ENCODE results near the gene TCL1A.

Gene TCL1A

DNA sequence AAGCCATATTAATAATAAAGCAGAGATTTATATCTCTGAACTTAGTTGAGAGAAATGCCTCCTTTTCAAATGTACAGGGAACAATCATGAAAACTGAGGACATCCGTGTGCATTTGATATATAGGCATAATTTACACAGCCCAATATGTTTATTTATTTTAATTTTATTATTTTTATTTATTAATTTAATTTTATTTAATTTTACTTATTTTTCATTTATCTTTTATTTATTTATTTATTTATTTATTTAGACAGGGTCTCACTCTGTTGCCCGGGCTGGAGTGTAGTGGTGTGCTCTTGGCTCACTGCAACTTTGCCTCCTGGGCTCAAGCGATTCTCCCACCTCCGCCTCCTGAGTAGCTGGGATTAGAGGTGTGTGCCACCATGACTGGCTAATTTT, 8.4 kb downstream of the TCL1A start:
- DNase-seq (ENCODE audit: low read depth in 2 of 2), result no peak

DNA sequence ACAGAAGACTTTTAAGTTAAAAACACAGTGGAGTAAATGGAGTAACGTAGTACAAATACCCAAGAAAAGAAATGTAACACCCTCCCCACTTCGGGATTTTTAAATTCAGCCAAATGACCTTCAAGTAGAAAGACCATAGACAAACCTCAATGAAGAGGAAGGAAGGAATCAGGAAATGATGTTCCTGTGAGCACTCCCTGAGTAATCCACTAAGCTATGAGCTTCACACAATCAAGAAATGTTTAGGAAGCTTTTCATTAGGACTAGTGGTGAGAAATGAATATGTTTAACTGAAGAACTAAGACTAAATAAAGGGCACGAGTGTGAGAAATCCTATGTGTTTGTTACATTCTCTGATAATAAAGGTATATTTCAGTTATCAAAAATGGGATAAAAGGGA, 10.1 kb downstream of the TCL1A start:
- no peak for DNase-seq (ENCODE audit: low read depth in 2 of 2)

DNA sequence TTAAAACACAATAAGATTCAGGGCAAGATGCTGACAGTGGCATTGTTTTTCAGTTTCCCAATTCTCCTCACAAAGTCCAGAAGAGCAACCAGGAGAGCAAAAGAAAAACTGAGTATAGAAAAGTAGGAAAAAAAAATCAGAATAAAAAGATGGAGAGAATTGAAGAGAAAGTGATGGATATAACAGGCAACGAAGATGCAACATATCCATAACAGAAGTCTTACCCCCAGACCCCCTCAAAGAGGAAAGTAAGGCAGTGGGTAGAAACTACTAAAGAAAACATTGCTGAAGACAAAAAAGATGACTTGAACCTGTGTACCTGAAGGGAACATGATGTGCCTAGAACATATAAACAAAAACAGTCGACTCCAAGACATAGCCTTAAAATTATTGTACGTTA, 10.6 kb downstream of the TCL1A start:
- no peak for DNase-seq (ENCODE audit: low read depth in 2 of 2)

DNA sequence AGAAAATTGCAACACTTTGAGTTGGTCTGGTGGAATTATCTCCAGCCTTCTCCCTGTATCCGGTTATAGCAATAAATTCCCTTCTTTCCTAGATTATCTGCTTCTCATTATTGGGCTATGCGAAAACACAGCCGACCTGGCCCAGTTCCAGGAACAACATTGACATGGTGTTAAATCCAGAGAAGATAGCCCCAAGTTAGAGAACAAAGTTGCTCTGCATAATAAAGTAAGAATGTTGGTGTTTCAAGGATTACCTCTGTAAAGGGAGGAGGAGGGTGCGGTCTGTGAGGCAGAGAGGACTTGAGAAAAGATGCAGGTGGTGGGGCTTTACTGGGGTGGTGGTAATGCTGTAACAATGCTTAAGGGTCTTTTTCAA, 12.1 kb downstream of the TCL1A start:
- DNase-seq (ENCODE audit: low read depth in 2 of 2), result no peak

DNA sequence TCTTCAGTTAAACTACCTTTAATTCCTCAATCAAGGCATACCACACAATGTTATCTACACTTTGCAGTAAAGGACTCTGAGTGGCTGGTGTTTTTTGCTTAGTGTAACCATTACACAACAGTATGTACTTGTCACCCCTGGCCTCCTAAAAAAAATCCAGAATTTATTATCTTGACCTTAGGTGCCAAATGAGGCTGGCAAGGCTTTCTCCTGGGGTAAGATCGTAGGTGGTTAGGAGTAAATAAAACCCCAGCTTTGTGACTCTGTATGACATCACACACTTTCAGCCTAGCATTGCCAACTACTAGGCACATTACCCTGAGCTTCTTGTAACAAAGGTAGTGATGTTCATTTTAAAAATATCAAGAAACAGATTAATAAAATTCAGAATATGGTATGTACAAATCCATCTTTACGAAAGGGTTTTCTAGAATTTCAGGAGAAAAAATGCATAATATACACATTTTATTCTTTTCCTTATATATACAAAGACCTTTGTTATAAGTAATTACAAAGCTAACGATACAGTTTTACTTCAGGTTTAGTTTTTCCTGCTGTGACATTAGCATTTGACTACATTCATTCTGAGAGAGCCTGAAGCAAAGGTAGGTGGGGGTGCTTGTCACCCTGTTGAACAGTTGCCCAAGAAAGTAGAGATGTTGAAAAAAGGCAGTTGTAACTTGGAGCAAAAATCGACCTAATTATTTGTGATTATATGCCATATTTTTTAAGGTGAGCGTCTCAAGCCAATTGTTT, 13.5 kb downstream of the TCL1A start:
- DNase-seq (ENCODE audit: low read depth in 2 of 2), result no peak

DNA sequence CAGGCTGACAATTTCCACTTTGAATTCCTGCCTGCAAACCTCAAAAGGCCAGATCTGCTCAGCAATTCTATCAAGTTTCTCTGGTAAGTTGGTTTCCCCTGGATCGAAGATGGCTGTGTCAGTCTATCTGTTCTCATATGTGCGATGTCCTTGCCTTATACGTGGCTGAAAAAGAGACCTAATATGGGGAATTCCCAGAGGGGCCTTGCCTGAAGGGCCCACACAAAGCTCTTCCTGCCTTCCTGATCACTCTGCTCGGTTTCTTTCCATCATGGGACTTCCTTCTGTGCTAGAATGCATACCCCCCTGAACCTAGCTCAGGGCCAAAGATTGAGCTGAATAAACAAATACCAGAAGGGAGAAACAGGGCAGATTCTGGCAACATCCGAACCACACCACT, 14.5 kb downstream of the TCL1A start:
- DNase-seq (ENCODE audit: low read depth in 2 of 2), result no peak

DNA sequence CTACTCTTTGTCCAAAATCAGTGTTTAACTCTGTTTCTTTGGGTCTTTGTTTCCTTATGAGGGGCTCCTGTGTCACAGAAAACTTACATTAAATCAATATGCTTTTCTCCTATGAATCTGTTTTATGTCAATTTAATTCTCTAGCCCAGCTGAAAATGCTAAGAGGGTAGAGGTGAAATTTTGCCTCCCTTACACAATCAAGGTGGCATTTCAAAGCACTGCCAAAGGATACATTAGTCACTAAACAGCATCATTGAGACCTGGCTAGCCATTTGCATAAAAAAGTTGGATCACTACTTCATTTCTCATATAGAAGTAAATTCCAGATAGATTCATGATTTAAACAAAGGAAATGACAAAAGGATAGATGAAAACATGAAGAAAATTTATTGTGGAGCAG, 15.6 kb downstream of the TCL1A start:
- DNase-seq (ENCODE audit: low read depth in 2 of 2), result no peak

DNA sequence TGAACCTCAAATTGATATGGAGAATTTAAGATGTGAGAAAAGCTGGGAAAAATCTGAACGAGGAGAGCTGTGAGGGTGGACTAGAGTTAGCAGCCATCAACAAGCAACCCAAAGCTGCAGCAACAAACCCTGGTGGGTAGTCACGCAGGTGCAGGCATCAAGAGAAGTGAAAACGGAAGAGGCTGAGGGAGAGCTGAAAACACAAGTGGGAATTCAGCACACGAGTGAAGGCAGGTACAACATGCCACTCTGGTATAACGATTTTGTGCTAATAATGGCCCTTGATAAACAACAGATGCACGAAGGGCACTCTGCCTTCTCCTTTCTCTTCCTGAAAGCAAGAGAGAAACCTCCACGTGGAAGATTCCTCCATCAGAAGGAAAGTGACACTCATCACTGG, 16.2 kb downstream of the TCL1A start:
- no peak for DNase-seq (ENCODE audit: low read depth in 2 of 2)

DNA sequence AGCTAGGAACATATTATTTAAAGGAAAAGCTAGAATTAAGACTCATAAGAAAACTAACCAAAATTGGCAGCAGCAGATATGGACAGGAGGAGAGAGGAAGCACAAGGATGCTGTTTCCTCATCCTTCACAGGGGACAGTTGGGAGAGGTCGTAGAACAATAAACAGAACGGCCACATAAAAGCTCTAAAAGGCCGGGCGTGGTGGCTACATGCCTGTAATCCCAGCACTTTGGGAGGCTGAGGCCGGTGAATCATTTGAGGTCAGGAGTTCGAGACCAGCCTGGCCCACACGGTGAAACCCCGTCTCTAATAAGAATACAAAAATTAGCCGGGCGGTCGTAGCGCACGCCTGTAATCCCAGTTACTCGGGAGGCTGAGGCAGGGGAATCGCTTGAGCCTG, 17.2 kb downstream of the TCL1A start:
- DNase-seq (ENCODE audit: low read depth in 2 of 2), result no peak

DNA sequence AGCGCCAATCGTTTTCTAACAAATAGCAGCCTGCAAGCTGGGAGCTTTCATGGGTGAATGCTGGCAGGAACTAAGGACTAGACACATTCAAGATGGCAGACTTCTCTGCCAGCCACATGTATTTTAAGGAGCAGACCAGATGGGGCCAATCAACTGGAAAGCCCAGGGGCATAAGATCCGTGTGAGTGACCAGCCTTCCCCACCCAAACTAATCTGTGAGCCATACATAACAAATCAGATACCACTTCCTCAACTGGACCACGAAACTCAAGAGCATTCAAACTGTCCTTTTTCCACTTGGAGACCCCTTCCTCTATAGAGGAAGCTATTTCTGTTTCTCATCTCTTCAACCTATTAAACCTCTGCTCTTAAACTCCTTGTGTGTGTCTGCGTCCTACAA, 18.0 kb downstream of the TCL1A start:
- DNase-seq (ENCODE audit: low read depth in 2 of 2), result no peak

DNA sequence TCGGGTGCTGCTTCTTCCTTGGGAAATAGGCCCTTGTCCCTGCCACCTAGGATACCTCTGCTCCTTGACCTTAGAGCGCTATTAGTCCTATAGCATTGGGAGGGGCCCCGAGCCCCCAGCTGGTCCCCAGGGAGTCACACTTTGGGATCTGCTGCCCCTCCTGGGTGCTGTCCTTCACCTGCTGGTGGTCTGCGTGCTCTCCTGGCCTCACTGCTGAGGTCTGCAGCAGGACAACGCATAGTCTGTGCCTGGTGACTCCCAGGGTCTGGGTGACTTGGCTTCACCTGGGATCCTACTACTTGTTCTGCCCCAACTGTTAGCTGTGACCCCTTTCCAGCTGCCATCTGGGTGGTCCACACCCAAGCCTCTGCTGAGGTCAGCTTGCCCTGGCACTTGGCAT, 18.9 kb downstream of the TCL1A start:
- DNase-seq (ENCODE audit: low read depth in 2 of 2), result no peak

DNA sequence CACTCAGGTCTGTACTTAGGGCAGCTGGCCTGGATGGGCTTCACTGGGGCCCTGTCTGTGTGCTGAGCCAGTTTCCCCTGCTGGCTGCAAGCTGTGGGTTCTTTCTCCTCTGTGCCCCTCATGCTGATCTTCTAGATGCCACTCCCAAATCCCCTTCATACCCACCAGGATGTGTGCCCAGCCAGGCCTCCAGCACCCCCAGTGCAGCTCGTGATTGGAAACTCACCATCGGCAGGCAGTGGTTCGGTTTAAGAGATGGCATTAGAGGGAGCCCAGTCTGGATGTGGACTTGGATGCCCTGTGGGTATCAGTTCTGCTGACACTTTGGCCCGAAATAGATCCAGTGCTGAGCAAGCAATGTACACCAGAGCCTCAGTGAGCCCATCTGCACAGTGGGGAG, 21.8 kb downstream of the TCL1A start:
- no peak for DNase-seq (ENCODE audit: low read depth in 2 of 2)

DNA sequence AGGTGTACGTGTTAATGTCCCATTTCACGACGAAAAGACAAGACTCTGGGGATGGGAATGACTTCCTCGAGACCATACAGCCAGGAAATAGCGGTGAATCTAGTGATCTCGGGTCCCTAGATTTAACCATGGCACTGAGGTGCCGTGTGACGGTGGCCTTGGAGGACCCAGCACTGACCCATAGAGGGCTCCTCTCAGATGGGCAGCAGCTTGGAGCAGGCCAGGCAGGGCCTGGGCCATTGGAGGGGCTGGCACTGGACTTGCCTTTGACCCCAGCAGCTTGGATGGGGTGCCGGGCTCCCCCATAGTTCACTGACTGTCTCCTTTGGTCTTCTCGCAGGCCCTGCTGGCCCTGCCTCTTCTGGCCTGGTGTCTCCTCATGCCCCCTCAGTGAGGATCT, 22.3 kb downstream of the TCL1A start:
- no peak for DNase-seq (ENCODE audit: low read depth in 2 of 2)

DNA sequence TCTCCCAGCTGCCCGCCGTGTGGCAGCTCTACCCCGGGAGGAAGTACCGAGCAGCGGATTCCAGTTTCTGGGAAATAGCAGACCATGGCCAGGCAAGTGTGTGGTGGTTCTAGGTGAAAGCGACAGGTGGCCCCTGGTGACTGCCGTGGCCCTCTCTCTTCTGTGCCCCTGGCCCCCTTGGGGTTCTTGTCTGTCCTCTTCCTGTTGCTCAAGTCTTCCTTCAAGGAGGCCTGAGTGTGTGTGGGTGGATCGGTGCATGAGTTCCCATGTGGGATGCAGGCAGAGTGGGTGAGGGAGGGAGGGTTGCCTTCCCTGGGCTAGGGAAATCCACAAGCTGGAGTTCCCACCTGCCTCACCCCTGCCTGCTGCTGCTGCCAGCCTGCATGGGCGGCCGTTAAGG, 23.1 kb downstream of the TCL1A start:
- no peak for DNase-seq (ENCODE audit: low read depth in 2 of 2)

DNA sequence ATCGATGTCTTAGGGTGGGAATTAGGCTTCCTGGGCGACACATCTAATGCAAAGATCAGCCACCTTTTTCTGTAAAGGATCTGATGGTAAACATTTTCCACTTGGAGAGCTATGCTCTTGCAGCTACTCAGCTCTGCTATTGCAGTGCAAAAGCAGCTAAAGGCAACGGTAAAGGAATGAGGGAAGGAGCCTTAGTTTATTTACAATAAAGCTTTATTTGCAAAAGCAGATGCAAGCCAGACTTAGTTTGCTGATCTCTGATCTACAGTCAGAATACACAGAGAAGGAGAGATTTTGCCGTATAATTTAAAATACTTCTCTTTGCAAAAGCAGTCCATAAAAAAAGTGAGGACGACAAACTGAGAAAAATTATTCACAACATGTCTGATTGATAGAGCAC, 24.5 kb downstream of the TCL1A start:
- no peak for DNase-seq (ENCODE audit: low read depth in 2 of 2)

DNA sequence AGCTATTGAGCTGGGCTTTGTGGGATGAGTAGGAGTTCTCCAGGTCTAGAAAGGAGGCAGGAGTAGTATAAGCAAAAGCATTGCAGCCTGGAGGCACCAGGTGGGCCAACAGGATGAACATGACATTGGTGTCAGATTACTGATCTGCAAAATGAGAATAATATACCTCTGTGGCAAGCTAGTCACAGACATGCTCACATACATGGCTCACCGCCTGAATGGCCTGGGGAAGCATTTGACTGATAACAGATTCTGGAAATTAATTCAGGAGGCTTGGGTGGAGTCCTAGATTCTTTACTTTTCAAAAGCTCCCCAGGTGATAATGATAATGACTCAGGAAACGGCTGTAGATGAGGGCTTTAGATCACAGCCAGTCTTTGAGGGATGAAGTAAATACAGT, 27.0 kb downstream of the TCL1A start:
- DNase-seq (ENCODE audit: low read depth in 2 of 2), result no peak

DNA sequence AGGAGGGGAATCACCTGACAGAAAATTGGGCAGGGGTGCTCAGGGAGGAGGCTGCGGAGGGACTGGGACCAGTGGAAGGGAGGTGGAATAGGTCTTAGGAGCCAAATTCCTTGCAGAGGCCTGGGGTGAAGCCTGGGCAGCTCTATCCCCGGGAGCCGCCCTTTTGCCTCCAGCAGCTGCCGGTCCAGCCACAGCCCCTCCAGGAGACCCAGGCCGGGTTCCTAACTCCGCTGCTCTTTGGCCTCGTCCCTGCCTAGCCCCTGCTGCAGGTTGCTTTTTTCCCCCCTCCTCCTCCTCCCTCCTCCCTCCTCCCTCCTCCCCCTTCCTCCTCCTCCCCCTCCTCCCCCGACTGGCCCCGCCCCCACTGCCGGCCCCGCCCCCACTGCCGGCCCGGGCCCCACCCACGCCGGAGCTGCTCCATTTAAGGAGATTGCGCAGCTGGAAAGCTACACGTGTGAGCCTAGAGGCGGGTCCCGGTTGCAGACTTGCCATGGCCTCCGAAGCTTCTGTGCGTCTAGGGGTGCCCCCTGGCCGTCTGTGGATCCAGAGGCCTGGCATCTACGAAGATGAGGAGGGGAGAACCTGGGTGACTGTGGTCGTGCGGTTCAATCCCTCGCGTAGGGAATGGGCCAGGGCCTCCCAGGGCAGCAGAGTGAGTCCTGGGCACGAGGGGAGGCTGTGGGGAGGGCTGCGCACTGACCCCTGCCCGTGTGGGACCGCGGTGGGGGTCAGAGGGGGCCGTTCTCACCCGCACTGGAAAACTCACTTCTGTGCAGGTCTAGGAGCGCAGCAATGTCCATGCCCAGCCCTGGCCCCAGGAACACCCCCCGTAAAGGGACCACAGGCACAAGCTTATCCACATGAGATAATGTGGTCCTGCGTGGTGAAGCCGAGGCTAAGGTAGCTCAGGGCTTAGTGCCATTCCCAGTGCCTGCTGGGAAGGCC, 27.7 kb downstream of the TCL1A start, which contains the start of gene TCL1B:
Gene TCL1B, plus strand, starts transcription at position 449 of the 945 bp plus-strand sequence. Its CDS starts 42 bp downstream, at position 491.
- no peak for DNase-seq (ENCODE audit: low read depth in 2 of 2)

DNA sequence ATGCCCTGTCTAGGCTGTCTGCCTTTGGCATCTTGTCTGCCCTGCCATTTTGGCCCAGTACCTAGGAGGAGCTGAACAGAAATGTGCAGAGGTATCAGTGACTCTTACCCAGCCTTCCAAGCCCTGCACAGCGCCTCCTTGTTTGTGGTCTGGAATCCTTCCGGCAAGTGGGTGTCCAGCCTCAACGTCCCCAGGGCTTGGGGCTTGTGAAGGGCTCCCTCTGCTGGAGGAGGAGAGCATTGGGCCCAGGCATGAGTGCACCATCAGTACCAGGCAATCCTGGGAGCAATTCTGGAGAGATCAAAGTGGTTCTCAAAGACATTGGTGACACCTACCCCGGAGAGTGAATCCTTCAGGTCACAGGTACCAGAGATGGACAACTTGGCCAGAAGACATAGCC, 30.1 kb downstream of the TCL1A start:
- DNase-seq (ENCODE audit: low read depth in 2 of 2), result no peak

DNA sequence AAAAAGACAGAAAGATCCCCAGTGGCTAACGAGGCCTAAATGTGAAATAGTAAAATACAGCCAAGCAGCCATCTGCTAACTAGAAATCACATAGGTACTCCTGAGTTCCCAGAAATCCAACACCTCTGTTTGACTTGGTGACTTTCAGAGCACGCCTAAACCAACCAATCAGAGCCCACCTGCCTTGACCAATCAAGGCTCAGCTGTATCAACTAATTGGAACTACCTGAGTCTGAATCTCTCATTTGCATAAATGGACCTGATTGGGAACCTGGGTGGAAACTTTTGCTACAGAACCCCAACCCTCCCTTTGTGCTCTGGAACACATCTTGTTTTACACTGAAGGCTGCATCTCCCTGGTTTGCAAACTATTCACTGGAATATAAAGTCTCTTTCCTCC, 32.8 kb downstream of the TCL1A start:
- DNase-seq (ENCODE audit: low read depth in 2 of 2), result no peak

DNA sequence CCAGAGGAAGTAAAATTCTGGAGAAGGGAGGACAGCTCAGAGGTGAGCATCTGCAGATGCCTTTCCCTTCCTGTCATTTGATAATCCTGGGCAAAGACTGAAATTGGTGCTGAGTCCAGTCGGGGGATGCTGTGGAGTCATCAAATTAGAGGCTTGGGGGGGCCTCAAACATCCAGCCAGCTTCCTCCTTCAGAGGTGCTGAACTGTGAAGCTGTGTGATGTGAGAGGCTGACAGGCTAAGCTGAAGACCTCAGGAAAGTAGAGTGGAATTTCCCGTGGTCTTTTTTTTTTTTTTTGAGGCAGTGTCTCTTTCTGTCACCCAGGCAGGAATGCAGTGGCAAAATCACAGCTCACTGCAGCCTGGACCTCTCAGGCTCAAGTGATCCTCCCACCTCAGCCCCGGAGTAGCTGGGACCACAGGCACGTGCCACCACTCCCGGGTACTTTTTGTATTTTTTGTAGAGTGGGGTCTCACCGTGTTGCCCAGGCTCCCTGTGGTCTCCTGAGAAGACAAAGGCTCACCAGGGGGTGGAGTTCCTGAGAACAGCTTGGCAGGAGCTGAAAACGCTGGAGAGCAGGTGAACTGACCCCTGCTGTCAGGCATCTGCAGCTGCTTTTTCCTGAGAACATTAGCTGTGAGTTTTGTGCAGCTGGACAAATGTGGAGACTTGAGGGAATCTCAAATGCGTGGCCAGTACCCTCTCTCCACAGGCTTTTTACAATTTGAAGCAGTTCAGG, 33.8 kb downstream of the TCL1A start:
- no peak for DNase-seq (ENCODE audit: low read depth in 2 of 2)

DNA sequence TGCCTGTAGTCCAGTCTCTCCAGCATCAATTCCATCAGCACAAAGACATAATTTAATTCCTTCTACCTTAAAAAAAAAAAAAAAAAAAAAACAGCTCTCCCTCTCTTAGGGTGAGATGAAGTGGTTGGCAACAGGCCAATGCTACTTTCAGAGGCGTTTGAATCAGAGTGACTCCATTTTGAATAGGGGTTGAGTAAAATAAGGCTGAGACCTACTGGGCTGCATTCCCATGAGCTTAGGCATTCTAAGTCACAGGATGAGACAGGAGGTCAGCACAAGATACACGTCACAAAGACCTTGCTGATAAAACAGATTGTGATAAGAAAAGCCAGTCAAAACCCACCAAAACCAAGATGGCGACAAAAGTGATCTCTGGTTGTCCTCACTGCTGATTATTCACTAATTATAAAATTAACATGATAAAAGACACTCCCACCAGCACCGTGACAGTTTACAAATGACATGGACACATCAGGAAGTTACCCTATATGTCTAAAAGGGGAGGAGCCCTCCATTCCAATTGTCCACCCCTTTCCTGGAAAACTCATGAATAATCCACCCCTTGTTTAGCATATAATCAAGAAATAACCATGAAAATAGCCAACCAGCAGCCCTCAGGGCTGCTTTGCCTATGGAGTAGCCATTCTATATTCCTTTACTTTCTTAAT, 34.6 kb downstream of the TCL1A start:
- DNase-seq (ENCODE audit: low read depth in 2 of 2), result no peak
